OCI-M2 (cell line): ENCODE data around the gene CSNK1G1.
"Not testable (repeated sequence)": the region's sequence is repeated elsewhere in the genome, so short reads cannot be mapped to it uniquely, and the experiment has no call there.

Experiments used
- DNase-seq: peaks from one replicate; lab custom pipeline; 2025; ENCODE audit not compliant: unreplicated experiment; lab: John Stamatoyannopoulos, UW

The CSNK1G1 gene

GRCh38 chr15:64288999-64289398 lies 67.0 kb downstream of the CSNK1G1 start:
- no peak for DNase-seq

- no peak for DNase-seq
Observed at GRCh38 chr15:64288577-64288976, 67.4 kb downstream of the CSNK1G1 start.

- DNase-seq = no peak
Observed at GRCh38 chr15:64287953-64288352, 68.0 kb downstream of the CSNK1G1 start.

GRCh38 chr15:64286473-64286872 lies 69.5 kb downstream of the CSNK1G1 start:
- no peak for DNase-seq

- DNase-seq = no peak
Observed at GRCh38 chr15:64285871-64286270, 70.1 kb downstream of the CSNK1G1 start.

GRCh38 chr15:64285150-64285549 lies 70.8 kb downstream of the CSNK1G1 start:
- no peak for DNase-seq

- DNase-seq = no peak
Observed at GRCh38 chr15:64284042-64284441, 71.9 kb downstream of the CSNK1G1 start.

GRCh38 chr15:64282701-64283100 lies 73.3 kb downstream of the CSNK1G1 start:
- DNase-seq = no peak

GRCh38 chr15:64279131-64279530 lies 76.8 kb downstream of the CSNK1G1 start:
- DNase-seq = no peak

- DNase-seq = no peak
Observed at GRCh38 chr15:64275934-64276333, 80.0 kb downstream of the CSNK1G1 start.

- DNase-seq = no peak
Observed at GRCh38 chr15:64274341-64274950, 81.5 kb downstream of the CSNK1G1 start.

GRCh38 chr15:64267331-64267973 lies 88.5 kb downstream of the CSNK1G1 start:
- DNase-seq = no peak

GRCh38 chr15:64265188-64265587 lies 90.8 kb downstream of the CSNK1G1 start:
- not testable (repeated sequence) for DNase-seq

- no peak for DNase-seq
Observed at GRCh38 chr15:64264502-64264901, 91.5 kb downstream of the CSNK1G1 start.

- no peak for DNase-seq
Observed at GRCh38 chr15:64263567-64263966, 92.4 kb downstream of the CSNK1G1 start.

GRCh38 chr15:64256051-64256450 lies 99.9 kb downstream of the CSNK1G1 start:
- DNase-seq = no peak

- no peak for DNase-seq
Observed at GRCh38 chr15:64251658-64252057, 104.3 kb downstream of the CSNK1G1 start.

- DNase-seq = no peak
Observed at GRCh38 chr15:64251121-64251520, 104.9 kb downstream of the CSNK1G1 start.

GRCh38 chr15:64249883-64250575 lies 105.9 kb downstream of the CSNK1G1 start:
- no peak for DNase-seq

- DNase-seq = no peak
Observed at GRCh38 chr15:64249406-64249805, 106.6 kb downstream of the CSNK1G1 start.

GRCh38 chr15:64247906-64248541 lies 107.9 kb downstream of the CSNK1G1 start:
- no peak for DNase-seq

GRCh38 chr15:64247535-64247905 lies 108.5 kb downstream of the CSNK1G1 start:
- DNase-seq = no peak
